GM19025 (cell line): ENCODE measurements around the gene NAGPA.
"Not testable (repeated sequence)": the region's sequence is repeated elsewhere in the genome, so short reads cannot be mapped to it uniquely, and the experiment has no call there.

Experiments
- ATAC-seq: cut with Tn5 transposase; IDR thresholded peaks from one replicate; pipeline ENCODE4 v1.9.1; 2021; ENCODE audit warnings: mild to moderate bottlenecking, low read depth, moderate library complexity; ENCODE audit not compliant: unreplicated experiment

The NAGPA gene, protein sequence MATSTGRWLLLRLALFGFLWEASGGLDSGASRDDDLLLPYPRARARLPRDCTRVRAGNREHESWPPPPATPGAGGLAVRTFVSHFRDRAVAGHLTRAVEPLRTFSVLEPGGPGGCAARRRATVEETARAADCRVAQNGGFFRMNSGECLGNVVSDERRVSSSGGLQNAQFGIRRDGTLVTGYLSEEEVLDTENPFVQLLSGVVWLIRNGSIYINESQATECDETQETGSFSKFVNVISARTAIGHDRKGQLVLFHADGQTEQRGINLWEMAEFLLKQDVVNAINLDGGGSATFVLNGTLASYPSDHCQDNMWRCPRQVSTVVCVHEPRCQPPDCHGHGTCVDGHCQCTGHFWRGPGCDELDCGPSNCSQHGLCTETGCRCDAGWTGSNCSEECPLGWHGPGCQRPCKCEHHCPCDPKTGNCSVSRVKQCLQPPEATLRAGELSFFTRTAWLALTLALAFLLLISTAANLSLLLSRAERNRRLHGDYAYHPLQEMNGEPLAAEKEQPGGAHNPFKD

DNA sequence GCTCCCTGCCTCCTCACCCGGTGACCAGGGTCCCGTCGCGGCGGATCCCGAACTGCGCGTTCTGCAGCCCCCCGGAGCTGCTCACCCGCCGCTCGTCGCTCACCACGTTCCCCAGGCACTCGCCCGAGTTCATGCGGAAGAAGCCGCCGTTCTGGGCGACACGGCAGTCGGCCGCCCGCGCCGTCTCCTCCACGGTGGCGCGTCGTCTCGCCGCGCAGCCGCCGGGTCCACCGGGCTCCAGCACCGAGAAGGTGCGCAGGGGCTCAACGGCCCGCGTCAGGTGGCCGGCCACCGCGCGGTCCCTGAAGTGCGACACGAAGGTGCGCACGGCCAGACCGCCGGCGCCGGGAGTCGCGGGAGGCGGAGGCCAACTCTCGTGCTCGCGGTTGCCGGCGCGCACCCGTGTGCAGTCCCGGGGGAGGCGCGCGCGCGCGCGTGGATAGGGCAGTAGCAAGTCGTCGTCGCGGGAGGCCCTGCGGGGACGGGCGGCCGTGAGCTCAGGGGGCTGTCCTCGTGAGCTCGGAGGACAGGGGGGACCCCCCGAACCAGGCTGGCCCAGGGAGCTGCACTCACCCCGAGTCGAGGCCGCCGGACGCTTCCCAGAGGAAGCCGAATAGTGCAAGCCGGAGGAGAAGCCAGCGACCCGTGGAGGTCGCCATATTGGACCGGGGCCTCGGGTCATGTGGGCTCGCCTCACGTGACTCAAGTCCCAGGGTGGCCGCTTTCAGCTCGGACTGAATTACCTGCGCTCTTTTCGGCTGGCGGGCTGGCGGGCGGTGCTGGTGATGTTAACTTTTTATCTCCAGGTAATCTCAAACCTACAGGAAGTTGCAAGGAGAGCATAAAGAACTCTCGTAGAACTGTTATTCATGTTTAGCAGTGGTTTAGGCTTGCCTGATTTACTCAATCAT lies at the start of gene NAGPA:
TSS of gene NAGPA (minus strand) at position 680 of the 911 bp plus-strand sequence. CDS start at position 659, 21 bp downstream.
- ATAC-seq = peak; percentile 82

DNA sequence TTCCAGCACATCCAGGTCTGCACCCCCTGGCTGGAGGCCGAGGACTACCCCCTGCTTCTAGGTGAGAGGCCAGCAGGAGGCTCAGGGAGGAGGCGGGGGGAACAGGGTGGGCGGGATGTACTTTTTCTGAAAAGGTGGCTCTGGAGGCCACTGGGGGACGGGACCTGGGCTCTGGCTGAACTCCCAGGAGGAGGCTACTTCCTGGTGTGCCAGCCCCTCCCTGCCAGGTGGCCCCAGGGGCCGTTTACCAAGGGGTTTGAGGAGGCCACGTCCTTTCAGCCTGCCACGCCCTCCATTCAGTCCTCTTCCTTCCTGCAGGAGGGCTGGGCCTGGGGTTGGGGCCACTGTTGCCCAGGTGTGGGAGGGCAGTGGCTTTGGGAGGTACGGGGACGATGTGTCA lies 47.3 kb upstream of the NAGPA start:
- ATAC-seq = not testable (repeated sequence)

DNA sequence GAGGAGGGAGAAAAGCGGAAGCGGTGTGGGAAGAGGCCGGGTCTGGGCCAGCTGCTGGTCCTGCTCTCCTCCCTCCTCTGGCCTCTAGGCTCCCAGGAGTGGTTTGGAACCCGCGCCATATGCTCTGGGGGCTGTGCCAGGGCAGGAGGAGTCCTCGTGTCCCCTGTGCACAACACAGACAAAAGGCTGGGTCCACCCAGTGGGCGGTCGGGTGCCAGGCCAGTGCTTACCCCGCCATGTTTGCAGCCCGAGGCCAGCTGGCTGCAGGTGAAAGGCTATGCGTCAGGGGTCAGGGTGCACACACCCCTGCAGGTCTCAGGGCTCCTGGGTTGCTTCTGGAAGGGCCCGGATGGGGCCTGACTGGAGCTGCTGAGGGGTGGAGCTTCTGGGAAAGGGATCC lies 46.7 kb upstream of the NAGPA start:
- not testable (repeated sequence) for ATAC-seq

DNA sequence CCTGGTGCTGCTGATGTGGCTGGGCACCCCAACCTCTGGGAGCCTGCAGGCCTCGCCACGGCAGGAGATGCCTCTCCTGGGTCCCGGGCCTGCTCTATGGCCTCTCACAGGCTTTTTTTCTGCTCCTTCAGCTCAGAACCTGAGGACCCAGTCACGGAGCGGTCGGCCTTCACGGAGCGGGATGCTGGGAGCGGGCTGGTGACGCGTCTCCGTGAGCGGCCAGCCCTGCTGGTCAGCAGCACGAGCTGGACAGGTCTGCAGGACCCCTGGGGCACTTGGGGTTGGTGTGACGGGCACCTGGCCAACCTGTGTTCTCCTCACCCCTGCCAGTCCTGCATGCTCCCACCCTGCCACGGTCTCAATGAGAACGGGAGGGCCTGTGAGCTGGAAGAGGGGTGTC lies 44.9 kb upstream of the NAGPA start:
- ATAC-seq = no peak

DNA sequence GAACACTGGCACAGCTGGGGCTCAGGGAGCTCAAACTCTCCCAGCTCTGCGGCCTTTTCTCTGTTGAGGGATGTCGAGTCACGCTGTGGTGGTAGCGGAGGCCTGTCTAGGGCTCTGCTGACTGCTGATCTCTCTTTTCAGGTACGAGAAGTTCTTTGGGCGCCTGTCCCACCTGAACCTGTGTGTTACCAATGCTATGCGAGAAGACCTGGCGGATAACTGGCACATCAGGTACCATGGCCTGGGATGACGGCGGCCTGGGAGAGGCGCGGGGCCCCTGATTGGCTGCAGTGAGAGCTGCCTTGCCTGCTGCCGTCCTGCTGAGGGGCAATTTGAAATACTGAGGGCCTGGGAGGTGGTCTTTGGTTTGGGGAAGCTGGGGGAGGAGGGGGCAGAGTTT lies 43.6 kb upstream of the NAGPA start:
- ATAC-seq = no peak

DNA sequence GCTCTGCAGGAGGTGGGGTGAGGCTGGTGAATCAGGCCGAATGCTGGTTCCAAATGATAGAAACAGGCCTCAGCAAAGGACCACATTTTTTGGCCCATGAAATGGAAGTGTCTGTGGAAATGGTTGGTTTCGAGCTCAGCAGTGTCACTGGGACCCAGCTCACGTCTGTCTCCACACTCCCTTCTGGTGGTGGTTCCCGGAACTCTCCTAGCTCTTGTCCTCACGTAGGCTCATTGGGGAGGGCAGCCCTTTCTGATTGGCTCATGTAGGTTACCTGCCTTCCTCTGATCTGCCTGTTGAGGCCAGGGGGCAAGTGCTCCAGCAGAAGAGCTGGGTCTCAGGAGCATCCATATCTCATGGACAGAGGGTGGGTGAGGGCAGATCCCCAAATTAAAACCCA lies 41.9 kb upstream of the NAGPA start:
- no peak for ATAC-seq

DNA sequence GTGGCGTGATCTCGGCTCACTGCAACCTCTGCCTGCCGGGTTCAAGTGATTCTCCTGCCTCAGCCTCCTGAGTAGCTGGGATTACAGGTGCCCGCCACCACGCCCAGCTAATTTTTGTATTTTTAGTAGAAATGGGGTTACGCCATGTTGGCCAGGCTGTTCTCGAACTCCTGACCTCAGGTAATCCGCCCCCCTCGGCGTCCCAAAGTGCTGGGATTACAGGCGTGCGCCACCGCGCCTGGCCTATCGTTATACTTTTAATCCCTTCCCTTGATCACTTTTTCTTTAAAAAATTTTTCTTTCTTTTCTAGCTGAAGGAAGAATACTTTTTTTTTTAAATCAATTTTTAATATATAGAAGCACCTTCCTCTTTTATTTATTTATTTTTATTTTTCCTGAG lies 40.0 kb upstream of the NAGPA start:
- ATAC-seq = not testable (repeated sequence)

DNA sequence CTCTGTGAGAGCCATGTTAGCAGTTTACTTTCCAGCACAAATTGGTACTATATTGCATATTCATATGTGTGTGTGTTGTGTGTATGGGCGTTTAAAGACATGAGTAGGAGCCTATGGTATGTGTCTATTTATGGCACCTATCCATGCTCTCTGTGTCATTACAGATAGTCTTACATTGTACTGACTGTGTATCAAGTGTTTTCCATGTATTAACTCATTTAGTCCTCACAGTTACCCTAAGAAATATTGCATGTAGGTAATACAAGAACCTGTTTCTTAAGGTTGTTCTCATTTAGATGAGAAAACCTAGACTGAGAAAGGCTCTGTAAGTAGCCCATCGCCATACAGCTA lies 39.5 kb upstream of the NAGPA start:
- ATAC-seq = no peak

DNA sequence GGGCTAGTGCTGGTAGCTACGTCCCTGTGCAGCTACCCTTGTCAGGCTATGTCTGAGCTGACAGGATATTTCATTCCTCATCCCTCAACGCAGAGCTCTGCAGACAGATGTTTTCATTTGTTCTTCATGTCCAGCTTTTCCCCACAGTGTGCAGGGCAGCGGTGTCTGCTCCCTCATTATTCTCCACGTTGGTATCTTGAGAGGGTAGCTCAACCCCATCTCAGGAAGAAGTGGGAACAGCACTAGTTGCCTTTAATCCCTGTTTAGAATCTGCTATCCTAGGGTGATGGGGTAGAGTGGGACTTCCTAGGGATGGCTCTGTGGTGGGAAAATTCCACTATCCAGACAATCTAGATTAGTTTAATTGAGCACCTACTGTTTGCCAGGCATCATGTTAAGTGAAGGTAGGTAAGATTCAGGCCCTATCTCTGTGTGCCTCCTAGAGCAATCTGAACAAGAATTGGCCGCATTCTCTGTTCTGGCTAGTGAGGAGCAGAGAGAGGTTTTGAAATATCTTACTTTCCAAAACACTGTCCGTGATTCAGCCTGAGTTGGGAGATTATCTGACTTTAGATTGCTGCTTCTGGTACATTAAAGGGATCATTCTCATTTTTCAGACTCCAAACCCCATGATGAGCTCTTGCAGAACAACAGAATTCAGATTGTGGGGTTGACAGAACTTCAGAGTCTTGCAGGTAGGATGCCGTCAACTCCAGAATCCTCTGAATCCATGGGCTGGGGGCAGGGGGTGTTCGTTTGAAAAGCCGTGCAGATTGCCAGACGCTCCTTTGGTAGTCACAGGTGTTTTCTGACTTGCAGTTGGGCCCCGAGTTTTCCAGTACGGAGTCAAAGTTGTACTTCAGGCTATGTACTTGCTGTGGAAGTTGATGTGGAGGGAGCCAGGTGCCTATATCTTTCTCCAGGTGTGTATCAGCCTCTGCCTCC lies 38.9 kb upstream of the NAGPA start:
- ATAC-seq = no peak

DNA sequence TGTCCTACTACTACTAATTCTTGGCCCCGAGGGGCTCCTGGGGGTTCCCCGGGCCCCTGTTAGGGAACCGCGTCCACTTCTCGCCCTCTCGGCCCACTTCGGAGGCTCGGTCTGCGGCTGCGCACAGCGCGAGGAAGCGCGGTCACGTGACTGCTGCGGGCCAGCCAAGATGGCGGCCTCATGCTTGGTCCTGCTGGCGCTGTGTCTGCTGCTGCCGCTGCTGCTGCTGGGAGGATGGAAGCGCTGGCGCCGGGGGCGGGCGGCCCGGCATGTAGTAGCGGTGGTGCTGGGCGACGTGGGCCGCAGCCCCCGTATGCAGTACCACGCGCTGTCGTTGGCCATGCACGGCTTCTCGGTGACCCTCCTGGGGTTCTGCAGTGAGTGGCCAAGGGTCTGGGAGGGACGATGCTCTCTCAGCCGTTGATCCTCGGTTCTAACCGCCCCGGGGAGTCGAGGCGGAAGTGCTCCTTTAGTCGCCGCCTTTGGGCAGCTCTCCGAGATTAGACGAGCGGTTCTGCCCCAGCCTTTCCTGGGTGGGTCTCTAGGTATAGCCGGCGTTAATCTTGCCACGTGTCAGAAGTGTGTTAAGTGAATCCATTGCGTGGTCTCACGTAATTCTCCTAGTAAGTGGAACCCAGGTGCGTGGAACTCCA lies 38.1 kb upstream of the NAGPA start, which contains the start of gene ALG1:
TSS of gene ALG1 (plus strand) at position 163 of the 653 bp plus-strand sequence. CDS start at position 170, 7 bp downstream.
- ATAC-seq = peak; percentile 83

DNA sequence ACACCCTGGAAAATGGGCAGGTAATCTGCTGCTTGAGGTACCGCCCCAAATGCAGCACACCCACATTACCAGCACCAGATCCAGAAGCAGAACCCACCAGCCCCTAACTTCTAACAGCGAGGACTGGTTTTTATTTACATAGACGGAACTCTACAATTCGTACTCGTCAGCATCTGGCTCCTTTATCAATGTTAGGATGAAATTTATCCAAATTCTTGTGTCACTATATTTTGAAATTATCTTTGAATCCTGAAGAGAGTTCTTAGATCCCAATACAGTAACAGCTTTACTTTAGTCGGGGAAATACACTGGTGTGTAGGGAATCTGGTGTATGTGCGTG lies 37.6 kb upstream of the NAGPA start:
- no peak for ATAC-seq

DNA sequence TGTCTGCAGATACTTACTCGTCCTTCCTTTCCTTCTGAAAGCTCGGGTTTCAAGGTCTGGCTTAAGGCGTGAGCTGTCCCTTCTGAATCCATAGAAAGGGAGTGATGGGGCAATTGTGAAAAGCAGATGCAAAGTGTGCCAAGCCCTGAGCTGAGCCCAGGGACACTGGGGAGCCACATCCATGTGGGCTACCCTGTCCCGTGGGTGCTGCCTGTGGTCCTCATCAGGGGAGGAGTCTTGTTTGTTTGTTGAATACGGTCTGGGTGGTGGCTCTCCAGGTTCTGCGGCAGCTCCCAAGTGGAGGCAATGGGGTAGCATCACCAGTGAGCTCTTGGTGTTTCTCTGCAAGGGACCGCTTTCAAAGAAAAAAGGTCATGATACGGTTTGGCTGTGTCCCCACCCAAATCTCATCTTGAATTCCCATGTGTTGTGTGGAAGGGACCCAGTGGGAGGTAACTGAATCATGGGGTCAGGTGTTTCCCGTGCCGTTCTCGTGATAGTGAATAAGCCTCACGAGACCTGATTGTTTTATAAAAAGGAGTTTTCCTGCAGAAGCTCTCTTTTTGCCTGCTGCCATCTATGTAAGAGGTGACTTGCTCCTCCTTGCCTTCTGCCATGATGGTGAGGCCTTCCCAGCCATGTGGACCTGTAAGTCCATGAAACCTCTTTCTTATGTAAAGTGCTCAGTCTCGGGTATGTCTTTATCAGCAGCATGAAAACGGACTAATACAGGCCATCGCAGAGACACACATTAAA lies 36.9 kb upstream of the NAGPA start:
- ATAC-seq = no peak

DNA sequence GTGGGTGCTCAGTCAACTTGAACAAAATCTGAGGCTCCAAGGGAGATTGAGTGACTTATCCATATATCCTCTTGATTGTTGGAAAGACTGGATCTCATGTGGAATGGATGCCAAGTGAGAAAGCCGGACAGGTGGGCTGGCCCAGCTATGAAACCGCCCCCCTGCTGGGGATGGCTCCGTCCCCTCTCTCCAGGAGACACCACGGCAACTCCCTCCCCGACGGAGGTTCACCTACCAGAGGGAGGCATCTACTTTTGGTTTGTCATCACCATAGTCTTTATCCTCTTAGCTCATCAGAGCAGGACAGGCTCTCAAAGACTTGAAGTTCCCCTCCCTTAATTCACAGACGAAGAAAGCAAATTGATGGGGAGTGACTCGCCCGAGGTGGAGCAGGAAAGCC lies 36.1 kb upstream of the NAGPA start:
- no peak for ATAC-seq

DNA sequence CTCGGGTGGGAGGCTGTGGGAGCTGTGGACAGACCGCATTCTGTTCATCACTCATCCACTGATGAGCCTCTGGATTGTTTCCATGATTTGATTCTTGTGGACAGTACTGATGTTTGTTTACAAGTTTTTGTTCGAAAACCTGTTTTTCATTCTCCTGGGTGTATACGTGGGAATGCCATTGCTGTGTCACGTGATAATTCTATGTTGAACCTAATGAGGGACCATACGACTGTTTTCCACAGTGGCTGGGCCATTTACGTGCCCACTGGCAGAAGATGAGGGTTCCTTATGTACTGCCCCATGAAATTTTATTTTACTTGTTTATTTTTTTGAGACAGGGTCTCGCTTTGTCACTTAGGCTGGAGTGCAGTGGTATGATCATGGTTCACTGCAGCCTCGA lies 35.3 kb upstream of the NAGPA start:
- no peak for ATAC-seq

DNA sequence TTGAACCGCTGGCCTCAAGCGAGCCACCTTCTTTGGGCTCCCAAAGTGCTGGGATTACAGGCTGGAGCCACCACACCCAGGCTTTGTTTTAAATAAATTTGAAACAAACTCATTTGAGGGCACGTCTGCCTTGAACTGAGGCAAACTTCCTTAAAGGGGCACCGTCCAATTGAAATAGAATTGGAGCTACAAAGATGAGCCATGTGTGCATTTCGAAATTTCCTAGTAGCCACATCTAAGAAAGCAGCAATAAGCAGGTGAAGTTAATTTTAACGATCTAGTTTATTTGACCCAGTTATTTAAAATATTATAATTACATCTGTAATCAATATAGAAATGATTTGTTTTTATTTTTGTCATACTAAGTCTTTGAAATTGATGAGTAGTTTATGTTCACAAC lies 32.8 kb upstream of the NAGPA start:
- no peak for ATAC-seq

DNA sequence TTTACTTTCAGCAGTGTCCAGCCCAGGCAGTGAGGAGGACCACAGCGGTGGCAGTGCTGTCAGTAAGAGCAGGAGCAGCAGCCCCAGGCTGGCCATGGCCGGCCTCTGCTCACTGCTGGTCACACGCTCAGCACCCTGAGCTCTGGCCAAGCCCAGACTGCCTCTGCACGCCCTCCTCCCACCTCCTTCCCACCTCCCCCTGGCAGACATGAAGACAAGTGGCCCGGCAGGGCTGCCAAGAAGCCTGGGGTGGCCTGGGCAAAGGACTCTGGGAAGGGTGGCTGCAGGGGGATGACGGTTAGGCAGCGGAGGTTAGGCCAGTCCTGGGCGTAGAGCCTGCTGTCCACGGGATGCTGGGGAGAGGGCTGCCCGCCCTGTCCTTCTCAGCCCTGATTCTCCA lies 32.1 kb upstream of the NAGPA start, which contains the start of gene C16orf89:
TSS of gene C16orf89 (minus strand) at position 144 of the 400 bp plus-strand sequence. CDS start at position 96, 48 bp downstream.
- no peak for ATAC-seq

DNA sequence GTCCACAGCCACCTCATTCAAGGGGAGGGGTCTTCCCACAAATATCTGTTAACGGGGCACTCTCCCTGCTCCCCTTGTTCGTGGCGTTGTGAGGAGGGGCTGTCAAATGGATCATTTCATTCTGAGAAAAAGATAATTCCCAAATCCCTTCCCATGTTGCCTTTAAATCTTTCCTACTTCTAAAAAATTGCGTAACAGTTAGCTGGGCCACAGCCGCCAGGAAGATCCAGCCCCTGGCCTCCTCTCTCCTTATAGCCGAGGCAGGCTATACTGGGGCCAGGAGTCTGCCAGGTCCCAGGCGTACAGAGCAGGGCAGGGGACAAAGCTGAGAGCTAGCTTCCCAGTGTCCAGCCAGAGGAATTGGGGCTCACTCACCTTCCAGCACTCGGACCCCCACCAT lies 31.6 kb upstream of the NAGPA start:
- no peak for ATAC-seq

DNA sequence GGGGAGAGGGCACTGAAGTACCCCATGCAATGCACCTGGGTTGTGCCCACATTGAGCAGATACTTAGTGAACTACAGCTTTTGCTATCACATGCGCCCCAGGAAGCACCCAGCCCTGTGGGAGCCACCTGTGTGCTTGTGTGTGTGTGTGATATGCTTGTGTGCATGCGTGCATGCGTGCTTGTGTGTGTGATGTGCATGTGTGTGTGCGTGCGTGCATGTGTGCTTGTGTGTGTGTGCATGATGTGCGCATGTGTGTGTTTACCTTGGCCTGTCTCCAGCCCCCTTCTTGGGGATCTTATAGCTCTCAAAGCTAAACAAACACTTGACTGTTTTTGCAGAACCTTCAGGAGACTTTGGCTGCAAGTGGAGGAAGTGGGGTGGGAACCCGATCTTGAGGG lies 31.2 kb upstream of the NAGPA start:
- ATAC-seq = no peak
